Muscle of arm (tissue), 14 donors: ENCODE measurements around the gene HAUS5. TPM values are rescaled to one million over a fixed set of nuclear protein-coding genes. Genes with fewer than 3 reads are reported as not detected.
"Not testable (repeated sequence)": the region's sequence is repeated elsewhere in the genome, so short reads cannot be mapped to it uniquely, and the experiment has no call there.

ENCODE experiments used
- DNase-seq: peaks from one replicate; pipeline ENCODE4 v3.0.0-alpha.2; 2013
- long read RNA-seq, 11 donors: transcript quantifications; one replicate each; lab custom pipeline, GENCODE V29; 2026
- polyA plus RNA-seq, 12 donors: library from polyadenylated mRNA; unstranded; fragments of 120-200 nt; gene quantifications; one replicate each; pipeline ENCODE4 v1.2.1, GENCODE V29; 2013; ENCODE audit not compliant: insufficient read length in 12 of 12

The HAUS5 gene
- 10 to 100 TPM in 8 of 12 donors, 1 to 10 TPM in 3, not detected in 1; 8.9 to 23.8 (median 12.7) TPM for polyA plus RNA-seq
- long read RNA-seq, donor 1, partial matches to known transcripts, result 0 of 2 reads
- long read RNA-seq, donor 1, other reads (novel, unspliced or antisense), result 0 of 2 reads
- long read RNA-seq, donor 2, full-length matches to known transcripts, result 2 of 2 reads
- long read RNA-seq, donor 2, partial matches to known transcripts, result 0 of 2 reads
- long read RNA-seq, donor 2, other reads (novel, unspliced or antisense), result 0 of 2 reads
- long read RNA-seq, donor 3, partial matches to known transcripts, result 0 of 3 reads
- long read RNA-seq, donor 3, other reads (novel, unspliced or antisense), result 0 of 3 reads
- long read RNA-seq, donor 4, partial matches to known transcripts, result 0 of 1 reads
- long read RNA-seq, donor 4, other reads (novel, unspliced or antisense), result 0 of 1 reads
- long read RNA-seq, donor 5, full-length matches to known transcripts, result 2 of 2 reads
- long read RNA-seq, donor 5, partial matches to known transcripts, result 0 of 2 reads
- long read RNA-seq, donor 5, other reads (novel, unspliced or antisense), result 0 of 2 reads
- long read RNA-seq, donor 6, full-length matches to known transcripts, result 4 of 4 reads
- long read RNA-seq, donor 6, partial matches to known transcripts, result 0 of 4 reads
- long read RNA-seq, donor 6, other reads (novel, unspliced or antisense), result 0 of 4 reads
- long read RNA-seq, donor 7, partial matches to known transcripts, result 0 of 2 reads
- long read RNA-seq, donor 7, other reads (novel, unspliced or antisense), result 0 of 2 reads
- long read RNA-seq, donor 8, full-length matches to known transcripts, result 4 of 4 reads
- long read RNA-seq, donor 8, partial matches to known transcripts, result 0 of 4 reads
- long read RNA-seq, donor 8, other reads (novel, unspliced or antisense), result 0 of 4 reads
- long read RNA-seq, donor 9, full-length matches to known transcripts, result 1 of 1 reads
- long read RNA-seq, donor 9, partial matches to known transcripts, result 0 of 1 reads
- long read RNA-seq, donor 9, other reads (novel, unspliced or antisense), result 0 of 1 reads
- long read RNA-seq, donor 10, full-length matches to known transcripts, result 4 of 4 reads
- long read RNA-seq, donor 10, partial matches to known transcripts, result 0 of 4 reads
- long read RNA-seq, donor 10, other reads (novel, unspliced or antisense), result 0 of 4 reads
- long read RNA-seq, donor 11, result 0 reads

GRCh38 chr19:35612559-35613321 is at the start of gene HAUS5:
Gene HAUS5, plus strand, starts transcription at chr19:35612735. Its CDS starts 60 bp downstream, at chr19:35612795.
- DNase-seq, result peak; percentile 96

GRCh38 chr19:35562776-35563175 is 49.8 kb upstream of the HAUS5 start:
- no peak for DNase-seq

- DNase-seq, result no peak
Observed at GRCh38 chr19:35563207-35563829, 49.2 kb upstream of the HAUS5 start, which contains the start of gene ATP4A. Gene ATP4A, minus strand, starts transcription at chr19:35563658. Its CDS starts 29 bp downstream, at chr19:35563629.

GRCh38 chr19:35565016-35565856 is 47.3 kb upstream of the HAUS5 start:
- no peak for DNase-seq

GRCh38 chr19:35566738-35567137 is 45.8 kb upstream of the HAUS5 start:
- DNase-seq, result no peak

- no peak for DNase-seq
Observed at GRCh38 chr19:35569281-35569781, 43.2 kb upstream of the HAUS5 start.

- no peak for DNase-seq
Observed at GRCh38 chr19:35571406-35571965, 41.0 kb upstream of the HAUS5 start.

- DNase-seq, result no peak
Observed at GRCh38 chr19:35577918-35578317, 34.6 kb upstream of the HAUS5 start.

GRCh38 chr19:35578707-35579106 is 33.8 kb upstream of the HAUS5 start:
- DNase-seq, result no peak

- no peak for DNase-seq
Observed at GRCh38 chr19:35582760-35583159, 29.8 kb upstream of the HAUS5 start.

- no peak for DNase-seq
Observed at GRCh38 chr19:35585848-35586247, 26.7 kb upstream of the HAUS5 start, which contains the start of gene PMIS2. Gene PMIS2, plus strand, starts transcription at chr19:35586173. Its CDS starts 87 bp downstream, at chr19:35586260.

- no peak for DNase-seq
Observed at GRCh38 chr19:35587321-35587720, 25.2 kb upstream of the HAUS5 start.

- no peak for DNase-seq
Observed at GRCh38 chr19:35590875-35591274, 21.7 kb upstream of the HAUS5 start.

GRCh38 chr19:35592226-35592625 is 20.3 kb upstream of the HAUS5 start:
- peak; percentile 13 for DNase-seq

- DNase-seq, result not testable (repeated sequence)
Observed at GRCh38 chr19:35595026-35595425, 17.5 kb upstream of the HAUS5 start.

- DNase-seq, result no peak
Observed at GRCh38 chr19:35595928-35596327, 16.6 kb upstream of the HAUS5 start.

GRCh38 chr19:35596366-35596999 is 16.1 kb upstream of the HAUS5 start:
- DNase-seq, result no peak

GRCh38 chr19:35601971-35602370 is 10.6 kb upstream of the HAUS5 start:
- no peak for DNase-seq
